ENCODE measurements around the gene NUDC. TPM values are rescaled to one million over a fixed set of nuclear protein-coding genes. Genes with fewer than 3 reads are reported as not detected.

NUDC gene
- total RNA-seq, 2 donors from 2014 or later = 31.3 to 33.2 TPM

DNA sequence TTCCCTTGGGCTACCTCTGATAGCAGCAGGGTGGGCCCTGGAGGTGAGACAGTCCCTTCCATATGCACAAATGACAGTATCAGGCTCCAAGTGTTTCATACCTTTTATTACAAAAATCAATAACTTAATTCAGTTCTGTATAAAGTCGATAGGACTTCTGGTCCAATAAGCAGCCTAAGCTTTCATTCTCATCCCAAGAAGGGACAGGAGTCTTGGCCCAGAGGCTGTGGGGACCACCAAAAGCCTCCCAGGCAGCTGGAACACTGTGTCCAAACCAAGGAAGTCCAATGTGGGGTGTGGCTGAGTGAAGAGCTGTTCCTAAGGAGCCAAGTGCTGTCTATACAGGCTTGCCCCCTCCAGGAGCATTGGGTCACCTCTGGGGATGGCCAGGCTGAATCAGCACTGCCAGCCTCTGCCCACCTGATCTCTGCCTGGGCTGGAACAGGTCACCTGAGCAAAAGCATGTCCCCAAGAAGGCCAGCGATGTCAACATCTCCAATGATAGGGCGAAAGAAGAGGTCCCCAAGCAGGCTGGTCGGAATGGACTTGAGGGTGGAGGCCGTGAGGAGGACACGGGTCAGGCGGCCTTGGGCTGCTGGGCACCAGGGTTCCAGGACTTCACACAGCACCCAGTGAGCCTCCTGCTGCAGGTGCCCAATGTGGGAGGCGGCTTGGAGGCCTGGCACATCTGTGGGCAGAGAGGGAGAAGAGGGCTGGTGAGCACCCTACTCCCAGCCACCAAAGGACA, 10.0 kb upstream of the NUDC start:
- intact Hi-C loops (cut with DNase I) = no loop called here
- H3K4me3 ChIP-seq = peak overlapping the region; percentile 19 to 39
- no peaks in the 10 kb centered on the region for H3K27me3 ChIP-seq
- peak overlapping the region; percentile 95 to 100 (median 98) for H3K27ac ChIP-seq
- WGBS, 2 donors = 11 to 38% methylated on average over 1 to 8 of the region's 8 CpGs
- no peaks in the 10 kb centered on the region for H3K9me3 ChIP-seq
- TF ChIP-seq, protein P1, sequence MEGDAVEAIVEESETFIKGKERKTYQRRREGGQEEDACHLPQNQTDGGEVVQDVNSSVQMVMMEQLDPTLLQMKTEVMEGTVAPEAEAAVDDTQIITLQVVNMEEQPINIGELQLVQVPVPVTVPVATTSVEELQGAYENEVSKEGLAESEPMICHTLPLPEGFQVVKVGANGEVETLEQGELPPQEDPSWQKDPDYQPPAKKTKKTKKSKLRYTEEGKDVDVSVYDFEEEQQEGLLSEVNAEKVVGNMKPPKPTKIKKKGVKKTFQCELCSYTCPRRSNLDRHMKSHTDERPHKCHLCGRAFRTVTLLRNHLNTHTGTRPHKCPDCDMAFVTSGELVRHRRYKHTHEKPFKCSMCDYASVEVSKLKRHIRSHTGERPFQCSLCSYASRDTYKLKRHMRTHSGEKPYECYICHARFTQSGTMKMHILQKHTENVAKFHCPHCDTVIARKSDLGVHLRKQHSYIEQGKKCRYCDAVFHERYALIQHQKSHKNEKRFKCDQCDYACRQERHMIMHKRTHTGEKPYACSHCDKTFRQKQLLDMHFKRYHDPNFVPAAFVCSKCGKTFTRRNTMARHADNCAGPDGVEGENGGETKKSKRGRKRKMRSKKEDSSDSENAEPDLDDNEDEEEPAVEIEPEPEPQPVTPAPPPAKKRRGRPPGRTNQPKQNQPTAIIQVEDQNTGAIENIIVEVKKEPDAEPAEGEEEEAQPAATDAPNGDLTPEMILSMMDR (IDR thresholded peaks at IDR 0.05) = no peak
- TF ChIP-seq POLR2A (IDR thresholded peaks at IDR 0.05) = no peak
- ATAC-seq (no peak), DNase-seq (peak in 2 of 4 donors; percentile 30 to 47)
- peaks cover 70% of the 10 kb centered on the region for H3K4me1 ChIP-seq
- H3K36me3 ChIP-seq (replicated peaks in 1 of 2; ENCODE audit: insufficient read depth in 1 of 2, low read depth in 2 of 2) = no peaks in the 10 kb centered on the region

DNA sequence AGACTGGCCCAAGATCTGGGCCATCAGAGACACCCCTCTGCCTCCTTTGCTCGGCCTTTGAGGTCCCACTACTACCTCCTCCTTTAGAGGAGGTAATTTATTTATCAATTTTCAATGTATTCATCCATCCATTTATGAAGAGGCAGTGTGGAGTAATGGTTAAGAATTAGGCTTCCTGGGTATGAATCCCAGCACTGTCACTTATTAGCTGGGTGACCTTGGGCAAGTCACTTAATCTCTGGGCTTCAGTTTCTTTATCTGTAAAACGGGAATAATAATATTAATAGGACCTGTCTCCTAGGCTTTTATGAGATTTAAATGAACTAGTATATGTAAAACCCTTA, 9.4 kb upstream of the NUDC start:
- peak overlapping the region; percentile 95 to 100 (median 98) for H3K27ac ChIP-seq
- no peak for ATAC-seq
- H3K27me3 ChIP-seq = no peaks in the 10 kb centered on the region
- TF ChIP-seq, protein P1 (IDR thresholded peaks at IDR 0.05) = no peak
- TF ChIP-seq POLR2A (IDR thresholded peaks at IDR 0.05) = no peak
- no peaks in the 10 kb centered on the region for H3K9me3 ChIP-seq
- no peaks in the 10 kb centered on the region for H3K36me3 ChIP-seq (replicated peaks in 1 of 2; ENCODE audit: insufficient read depth in 1 of 2, low read depth in 2 of 2)
- DNase-seq = no peak
- peaks cover 74% of the 10 kb centered on the region for H3K4me1 ChIP-seq
- intact Hi-C loops (cut with DNase I) = no loop called here
- WGBS, 2 donors = 14 to 19% methylated on average over 2 of the region's 2 CpGs
- peak overlapping the region; percentile 19 to 39 for H3K4me3 ChIP-seq

DNA sequence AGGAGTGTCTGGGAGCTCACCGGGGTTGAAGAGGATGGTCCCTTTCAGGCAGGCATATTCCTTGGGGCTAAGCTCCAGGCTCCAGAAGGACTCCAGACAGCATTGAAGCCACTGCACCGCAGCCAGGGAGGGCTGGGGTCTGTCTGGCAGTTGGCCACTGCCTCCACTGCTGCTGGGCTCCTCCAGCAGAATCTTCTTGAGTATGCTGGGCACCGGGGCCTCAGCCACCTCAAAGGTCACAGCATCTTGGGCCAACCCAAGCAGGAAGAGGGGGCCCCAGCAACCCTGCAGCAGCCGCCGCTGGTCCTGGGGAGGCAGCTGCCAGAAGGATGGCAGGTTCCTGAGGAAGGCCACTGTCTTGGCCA, 8.2 kb upstream of the NUDC start:
- no peaks in the 10 kb centered on the region for H3K36me3 ChIP-seq (replicated peaks in 1 of 2; ENCODE audit: insufficient read depth in 1 of 2, low read depth in 2 of 2)
- TF ChIP-seq, protein P1 (IDR thresholded peaks at IDR 0.05) = no peak
- TF ChIP-seq POLR2A (IDR thresholded peaks at IDR 0.05) = no peak
- no peaks in the 10 kb centered on the region for H3K9me3 ChIP-seq
- H3K27ac ChIP-seq = peak overlapping the region; percentile 95 to 100 (median 98)
- 13% methylated on average over 4 of the region's 5 CpGs; no CpG with 5 or more reads in 1 of the 2 donors for WGBS, 2 donors
- DNase-seq (no peak), ATAC-seq (peak; percentile 5)
- no peaks in the 10 kb centered on the region for H3K27me3 ChIP-seq
- peaks cover 64% of the 10 kb centered on the region for H3K4me1 ChIP-seq
- H3K4me3 ChIP-seq = peak overlapping the region; percentile 19 to 39
- intact Hi-C loops (cut with DNase I) = no loop called here

DNA sequence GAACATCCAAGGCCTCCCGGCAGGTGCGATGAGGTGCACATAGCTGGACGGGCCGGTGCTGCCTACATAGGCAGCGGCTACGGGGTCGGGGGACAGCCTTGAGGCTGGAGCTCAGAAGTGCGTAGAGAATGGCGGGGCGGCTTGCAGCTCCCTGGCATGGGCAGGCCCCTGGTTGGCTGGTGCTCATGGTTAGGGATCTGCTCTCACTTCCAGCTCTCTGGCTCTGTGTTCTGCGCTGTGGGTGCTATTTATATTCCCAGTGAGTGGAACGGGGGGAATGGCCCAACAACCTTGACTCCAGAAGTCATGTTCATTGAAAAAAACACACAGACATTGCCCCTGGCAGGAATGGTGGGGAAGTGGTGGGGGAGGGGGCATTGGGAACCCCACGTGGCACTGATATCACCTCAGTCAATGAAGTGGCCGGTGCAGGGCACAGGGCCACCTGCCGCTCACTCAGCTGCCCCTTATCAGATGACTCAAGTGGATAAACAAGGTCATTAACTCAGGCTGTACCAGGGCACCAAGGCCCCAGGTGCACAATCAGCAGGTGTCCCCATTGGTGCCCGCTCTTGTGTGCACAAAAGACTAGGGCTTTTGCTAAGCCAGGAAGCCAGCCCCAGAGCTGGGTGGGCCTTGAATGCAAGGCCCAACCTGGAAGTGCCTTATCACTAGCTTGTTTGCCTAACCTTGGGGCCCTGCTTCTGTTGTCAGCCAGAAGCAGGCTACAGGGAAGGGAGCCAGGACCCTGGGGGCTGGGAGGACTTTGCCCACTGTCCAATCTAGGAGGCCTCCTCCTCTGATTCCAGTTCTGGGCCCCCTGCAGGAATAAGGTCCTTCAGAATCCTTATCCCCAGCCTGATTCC, 7.6 kb upstream of the NUDC start, which contains the start of gene NR0B2:
Gene NR0B2 (minus strand): TSS at position 222 of the 866 bp plus-strand sequence. CDS start 35 bp downstream, at position 187.
- intact Hi-C loops (cut with DNase I) = no loop called here
- peak; percentile 99 for TF ChIP-seq POLR2A (IDR thresholded peaks at IDR 0.05)
- TF ChIP-seq, protein P1 (IDR thresholded peaks at IDR 0.05) = peak in 2 of 7 experiments; percentile 1 to 26
- H3K27ac ChIP-seq = peak within 1 kb of the TSS; percentile 95 to 100 (median 98)

More for the DNA sequence above, 7.6 kb upstream of the NUDC start, which contains the start of gene NR0B2:
- 12 to 19% methylated on average over 5 to 16 of the region's 16 CpGs for WGBS, 2 donors
- H3K36me3 ChIP-seq (replicated peaks in 1 of 2; ENCODE audit: insufficient read depth in 1 of 2, low read depth in 2 of 2) = no peaks in the 10 kb centered on the region
- peaks cover 64% of the 10 kb centered on the region for H3K4me1 ChIP-seq
- peak within 1 kb of the TSS; percentile 19 to 39 for H3K4me3 ChIP-seq
- no peaks in the 10 kb centered on the region for H3K9me3 ChIP-seq
- ATAC-seq = peak; percentile 90
- DNase-seq = peak; percentile 98 to 99 (median 99)
- H3K27me3 ChIP-seq = no peaks in the 10 kb centered on the region

Data from body of pancreas (tissue), 4 donors.